Neural crest cell (in vitro differentiated cells): ENCODE results near the gene CEP55. TPM values are rescaled to one million over a fixed set of nuclear protein-coding genes. Genes with fewer than 3 reads are reported as not detected.

Experiments
- DNase-seq: peaks from one replicate; pipeline ENCODE4 v3.0.0; 2021; ENCODE audit warnings: low read depth, mixed read lengths, low spot score
- H3K27ac Mint-ChIP-seq: one replicate; pipeline ENCODE4 v1.8.0; 2021; ENCODE audit warnings: mild to moderate bottlenecking, mixed read lengths; ENCODE audit not compliant: unreplicated experiment
- H3K27me3 Mint-ChIP-seq: 2 replicates; pipeline ENCODE4 v1.8.0; 2021; ENCODE audit warnings: low read depth, mild to moderate bottlenecking, mixed read lengths
- H3K36me3 Mint-ChIP-seq: 2 replicates; pipeline ENCODE4 v1.8.0; 2021; ENCODE audit warnings: low read depth, mild to moderate bottlenecking, mixed read lengths
- H3K4me1 Mint-ChIP-seq: 2 replicates; pipeline ENCODE4 v1.8.0; 2021; ENCODE audit warnings: mixed read lengths
- H3K4me3 Mint-ChIP-seq: one replicate; pipeline ENCODE4 v1.8.0; 2021; ENCODE audit warnings: mild to moderate bottlenecking, mixed read lengths
- H3K9me3 Mint-ChIP-seq: 2 replicates; pipeline ENCODE4 v1.8.0; 2021; ENCODE audit warnings: mixed read lengths
- total RNA-seq: library from RNA; stranded (reverse); gene quantifications from 2 replicates; pipeline ENCODE4 v1.2.1, GENCODE V29; 2021
- TF ChIP-seq, protein P1 (sequence below): fragments of 200-600 bp; sonication (generic); conservative IDR thresholded peaks from 2 replicates; pipeline ENCODE4 v1.5.0; 2021; ENCODE audit warnings: antibody characterized with exemption, mild to moderate bottlenecking

Gene CEP55
- total RNA-seq, 1 donor from 2014 or later = 30.7 TPM

DNA sequence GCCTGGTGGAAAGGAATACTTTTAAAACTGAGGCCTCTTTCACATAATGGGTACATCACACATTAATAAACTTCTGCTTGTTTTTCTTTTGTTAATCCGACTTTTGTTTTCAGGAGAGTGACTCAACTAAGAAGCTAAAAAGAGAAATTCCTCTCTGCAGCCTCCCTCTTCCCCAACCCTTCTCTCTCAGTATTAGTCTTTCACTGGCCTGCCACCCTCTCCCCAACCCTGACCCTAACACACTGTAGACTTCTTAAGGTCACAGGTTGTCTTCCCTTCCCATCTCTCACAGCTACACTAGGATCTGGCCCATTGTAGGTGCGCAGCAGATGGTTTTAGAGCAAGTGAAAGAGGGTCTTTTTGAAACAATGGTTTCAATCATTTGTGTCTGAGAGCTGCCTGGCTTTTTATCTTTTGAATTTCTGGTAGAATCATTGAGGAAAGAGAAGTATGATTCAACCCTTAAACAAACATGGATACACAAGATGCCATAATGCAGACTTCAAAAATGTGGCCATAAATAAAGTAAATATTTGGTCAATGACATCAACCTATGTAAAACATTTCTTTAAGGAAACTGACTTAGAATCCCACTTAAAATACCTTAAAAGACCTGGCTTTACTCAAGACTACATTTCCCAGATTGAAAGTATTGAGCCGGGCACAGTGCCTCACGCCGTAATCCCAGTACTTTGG lies 52.1 kb downstream of the CEP55 start:
- Mint-ChIP-seq H3K9me3 (no peaks in the 10 kb centered on the region), H3K36me3 (no peaks in the 10 kb centered on the region), H3K27me3 (peaks cover 2% of the 10 kb centered on the region), H3K27ac (no peak overlapping the region), H3K4me3 (no peak overlapping the region), H3K4me1 (peaks cover 2% of the 10 kb centered on the region)
- TF ChIP-seq, protein P1, sequence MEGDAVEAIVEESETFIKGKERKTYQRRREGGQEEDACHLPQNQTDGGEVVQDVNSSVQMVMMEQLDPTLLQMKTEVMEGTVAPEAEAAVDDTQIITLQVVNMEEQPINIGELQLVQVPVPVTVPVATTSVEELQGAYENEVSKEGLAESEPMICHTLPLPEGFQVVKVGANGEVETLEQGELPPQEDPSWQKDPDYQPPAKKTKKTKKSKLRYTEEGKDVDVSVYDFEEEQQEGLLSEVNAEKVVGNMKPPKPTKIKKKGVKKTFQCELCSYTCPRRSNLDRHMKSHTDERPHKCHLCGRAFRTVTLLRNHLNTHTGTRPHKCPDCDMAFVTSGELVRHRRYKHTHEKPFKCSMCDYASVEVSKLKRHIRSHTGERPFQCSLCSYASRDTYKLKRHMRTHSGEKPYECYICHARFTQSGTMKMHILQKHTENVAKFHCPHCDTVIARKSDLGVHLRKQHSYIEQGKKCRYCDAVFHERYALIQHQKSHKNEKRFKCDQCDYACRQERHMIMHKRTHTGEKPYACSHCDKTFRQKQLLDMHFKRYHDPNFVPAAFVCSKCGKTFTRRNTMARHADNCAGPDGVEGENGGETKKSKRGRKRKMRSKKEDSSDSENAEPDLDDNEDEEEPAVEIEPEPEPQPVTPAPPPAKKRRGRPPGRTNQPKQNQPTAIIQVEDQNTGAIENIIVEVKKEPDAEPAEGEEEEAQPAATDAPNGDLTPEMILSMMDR = no peak
- no peak for DNase-seq

DNA sequence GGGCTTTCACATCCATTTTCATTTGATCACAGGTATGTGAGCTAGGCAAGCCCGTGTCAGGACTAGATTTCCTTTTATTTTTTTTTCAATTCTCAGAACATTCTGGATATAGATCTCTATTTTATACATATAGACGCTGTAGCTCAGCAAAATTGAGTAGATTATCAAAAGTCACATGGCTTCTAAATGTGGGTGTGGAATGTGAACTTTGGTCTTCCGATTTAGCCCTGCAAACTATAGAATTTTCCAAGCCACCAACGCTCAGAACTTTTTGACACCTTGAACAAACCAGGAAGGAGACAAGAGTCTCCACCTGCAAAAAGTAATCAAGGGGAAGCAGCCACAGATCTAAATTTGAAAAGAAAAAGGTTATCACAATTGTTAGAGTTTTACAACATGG lies 54.2 kb downstream of the CEP55 start:
- TF ChIP-seq, protein P1 = no peak
- Mint-ChIP-seq H3K4me1 (peaks cover 12% of the 10 kb centered on the region), H3K36me3 (no peaks in the 10 kb centered on the region), H3K9me3 (no peaks in the 10 kb centered on the region), H3K27me3 (peaks cover 2% of the 10 kb centered on the region), H3K27ac (no peak overlapping the region), H3K4me3 (no peak overlapping the region)
- no peak for DNase-seq

DNA sequence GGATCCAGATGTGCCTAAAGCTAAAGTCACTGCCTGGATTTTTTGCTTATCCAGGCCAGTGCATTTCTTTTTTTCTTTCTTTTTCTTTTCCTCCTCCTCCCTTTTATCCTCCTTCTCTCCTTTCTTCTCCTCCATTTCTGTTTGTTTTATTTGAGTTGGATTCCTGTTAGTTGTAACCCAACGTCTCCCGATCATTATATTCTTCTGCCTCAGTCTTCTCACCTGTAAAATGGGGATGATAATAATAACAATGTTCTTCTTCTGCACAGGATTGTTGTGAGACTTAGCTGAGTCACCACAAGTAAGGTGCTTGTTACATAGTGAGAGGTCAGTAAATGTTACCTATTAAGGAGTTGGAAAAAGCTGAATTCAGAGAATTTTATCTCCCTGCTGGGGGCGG lies 56.4 kb downstream of the CEP55 start:
- DNase-seq = no peak
- H3K4me1 Mint-ChIP-seq = peaks cover 12% of the 10 kb centered on the region
- H3K36me3 Mint-ChIP-seq = no peaks in the 10 kb centered on the region
- no peak overlapping the region for H3K4me3 Mint-ChIP-seq
- no peaks in the 10 kb centered on the region for H3K9me3 Mint-ChIP-seq
- H3K27ac Mint-ChIP-seq = no peak overlapping the region
- TF ChIP-seq, protein P1 = no peak
- no peaks in the 10 kb centered on the region for H3K27me3 Mint-ChIP-seq

DNA sequence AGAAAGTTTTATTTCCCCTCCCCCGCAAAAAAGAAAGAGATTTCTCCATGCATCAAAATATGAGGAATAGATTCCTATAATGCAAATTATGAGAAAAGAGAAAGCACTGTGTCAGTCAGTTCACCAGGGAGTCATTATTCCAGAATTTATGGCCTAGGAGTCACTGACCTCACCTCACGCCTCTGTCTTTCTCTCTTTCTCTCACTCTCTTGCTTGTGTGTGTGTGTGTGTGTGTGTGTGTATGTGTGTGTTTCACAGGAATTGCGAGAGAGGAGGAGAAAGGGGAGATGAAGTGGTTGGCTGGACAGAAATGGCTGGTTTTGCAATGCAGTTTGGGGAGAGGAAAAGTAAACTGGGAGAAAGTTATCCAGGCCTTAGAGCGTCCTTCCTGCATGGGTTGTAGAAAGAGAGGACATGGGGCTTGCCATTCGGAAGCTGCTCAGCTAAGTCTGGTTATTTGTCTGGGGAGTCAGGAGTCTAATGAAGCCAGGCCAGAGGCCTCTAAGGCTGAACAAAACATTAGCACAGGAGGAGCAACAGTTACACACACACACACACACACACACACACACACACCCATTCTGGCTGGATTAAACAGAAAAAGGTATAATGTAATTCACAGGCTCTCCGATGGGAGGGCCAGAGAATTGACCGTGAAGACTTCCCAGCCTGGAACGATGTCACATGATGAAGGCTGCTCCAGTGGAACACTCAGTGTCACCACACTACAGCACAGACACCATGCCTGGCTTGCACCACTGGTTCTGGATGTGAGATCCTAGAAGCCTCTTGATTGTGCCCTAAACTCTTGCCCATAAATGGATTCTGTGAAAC lies 57.3 kb downstream of the CEP55 start:
- H3K36me3 Mint-ChIP-seq = no peaks in the 10 kb centered on the region
- H3K9me3 Mint-ChIP-seq = no peaks in the 10 kb centered on the region
- peak overlapping the region; percentile 57 for H3K27ac Mint-ChIP-seq
- no peak overlapping the region for H3K4me3 Mint-ChIP-seq
- H3K4me1 Mint-ChIP-seq = peaks cover 12% of the 10 kb centered on the region
- TF ChIP-seq, protein P1 = no peak
- H3K27me3 Mint-ChIP-seq = no peaks in the 10 kb centered on the region
- no peak for DNase-seq

DNA sequence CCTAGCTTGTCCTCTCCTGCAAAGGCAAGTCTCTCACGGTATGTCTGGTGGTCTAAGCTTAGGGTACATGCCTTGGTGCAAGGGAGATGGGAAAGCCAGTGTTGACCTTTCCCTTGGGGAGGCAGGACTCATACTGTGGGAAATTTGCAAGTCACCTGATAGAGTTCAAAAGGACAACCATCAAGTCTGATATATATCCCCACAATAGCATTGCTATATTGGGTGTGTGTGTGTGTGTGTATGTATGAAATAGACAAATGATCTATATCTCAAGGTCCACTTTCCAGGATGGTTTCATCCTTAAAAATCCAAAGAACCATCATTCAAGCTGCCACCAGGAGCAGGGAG lies 57.9 kb downstream of the CEP55 start:
- Mint-ChIP-seq H3K36me3 (no peaks in the 10 kb centered on the region), H3K27ac (no peak overlapping the region), H3K4me1 (peaks cover 12% of the 10 kb centered on the region), H3K4me3 (no peak overlapping the region), H3K27me3 (no peaks in the 10 kb centered on the region), H3K9me3 (no peaks in the 10 kb centered on the region)
- TF ChIP-seq, protein P1 = no peak
- DNase-seq = no peak
